Motor neuron (in vitro differentiated cells): Measurements from ENCODE around the gene WNK1. TPM values are rescaled to one million over a fixed set of nuclear protein-coding genes. Genes with fewer than 3 reads are reported as not detected.
"Not testable (repeated sequence)": the region's sequence is repeated elsewhere in the genome, so short reads cannot be mapped to it uniquely, and the experiment has no call there.

Experiments used
- ATAC-seq, 8 experiments: fragments of 200-7000 bp; cut with Tn5 transposase; replicated peaks in 6 of 8; 2 replicates each; pipeline ENCODE4 v1.8.0; 2021; ENCODE audit warnings: mild to moderate bottlenecking in 8 of 8, moderate library complexity in 8 of 8
- H3K27ac ChIP-seq, 2 donors: fragments of 250-450 bp; sonication (Bioruptor Pico); 2 replicates each; pipeline ENCODE4 v1.9.0; 2021; ENCODE audit warnings: antibody characterized with exemption in 2 of 2, mild to moderate bottlenecking in 2 of 2, moderate library complexity in 1 of 2
- H3K4me1 ChIP-seq, 2 donors: fragments of 250-450 bp; sonication (Bioruptor Pico); replicated peaks in 1 of 2; 2 replicates each; pipeline ENCODE4 v1.6.1; 2021; ENCODE audit warnings: antibody characterized with exemption in 2 of 2, mild to moderate bottlenecking in 2 of 2, moderate library complexity in 1 of 2
- H3K4me3 ChIP-seq, 5 donors: fragments of 250-450 bp; sonication (Bioruptor Pico); 2 replicates each; pipeline ENCODE4 v1.9.0; 2021; ENCODE audit warnings: antibody characterized with exemption in 5 of 5, mild to moderate bottlenecking in 5 of 5, moderate library complexity in 4 of 5
- WGBS, 10 experiments: fragments of 450-650 bp; shearing (Covaris generic); methylation state at CpG; one replicate each; pipeline ENCODE4 v1.0.0; 2022; 5-methylcytosine and 5-hydroxymethylcytosine counted together
- in situ Hi-C, 9 experiments: fragments of 400-800 bp; cut with MboI; loops; one replicate each; pipeline ENCODE4 v1.15.0; 2021; ENCODE audit warnings: low sequenced_read_pairs in 9 of 9, low pct_unique_long_range_greater_than_20kb in 2 of 9; ENCODE audit not compliant: unreplicated experiment in 9 of 9
- total RNA-seq, 8 experiments: library from RNA; unstranded; fragments of 300-600 nt; gene quantifications; 2 replicates each; pipeline versions ENCODE4 v1.2.3 to v1.2.4, GENCODE V29; 2022

The WNK1 gene
- total RNA-seq, 8 experiments from 2014 or later = 40.8 to 124 (median 69.9) TPM

DNA sequence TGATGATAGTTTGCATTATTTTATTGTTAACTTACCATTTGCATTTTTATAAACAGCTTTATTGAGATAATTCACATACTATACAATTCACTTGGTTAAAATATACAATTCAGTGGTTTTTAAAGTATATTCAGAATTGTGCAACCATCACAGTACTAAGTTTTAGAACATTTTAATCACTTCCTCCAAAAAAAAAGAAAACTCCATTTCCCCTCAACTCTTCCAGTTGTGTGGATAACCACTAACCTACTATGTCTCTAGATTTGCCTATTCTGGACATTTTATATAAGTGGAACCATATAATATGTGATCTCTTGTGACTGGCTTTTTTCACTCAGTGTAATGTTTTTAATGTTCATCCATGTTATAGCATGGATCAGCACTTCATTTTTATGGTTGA, 41.3 kb downstream of the WNK1 start:
- no peak for ATAC-seq
- H3K4me1 ChIP-seq = no peaks in the 10 kb centered on the region
- H3K4me3 ChIP-seq = no peak overlapping the region
- no peak overlapping the region for H3K27ac ChIP-seq
- in situ Hi-C loops = no loop called here

GRCh38 chr12:795305-795704, 42.9 kb downstream of the WNK1 start:
- H3K27ac ChIP-seq = no peak overlapping the region
- no peak overlapping the region for H3K4me3 ChIP-seq
- no peak for ATAC-seq
- WGBS, 10 experiments = 35 to 100% (median 86%) methylated on average over 1 to 4 of the region's 4 CpGs
- no peaks in the 10 kb centered on the region for H3K4me1 ChIP-seq
- in situ Hi-C loops = no loop called here

- in situ Hi-C loops = loop anchor here in 1 of 9 experiments (25.0 kb wide), 1 partner anchor 238 kb away; no protein-coding TSS in a partner anchor
- ATAC-seq = no peak
- H3K4me3 ChIP-seq = no peak overlapping the region
- no peak overlapping the region for H3K27ac ChIP-seq
- H3K4me1 ChIP-seq = no peaks in the 10 kb centered on the region
Measured at GRCh38 chr12:800401-800800, 48.0 kb downstream of the WNK1 start.

GRCh38 chr12:802242-803120, 50.1 kb downstream of the WNK1 start:
- peak in 2 of 8 experiments; percentile 36 to 44 for ATAC-seq
- no peak overlapping the region for H3K4me3 ChIP-seq
- in situ Hi-C loops = loop anchor here in 1 of 9 experiments (25.0 kb wide), 1 partner anchor 240 kb away; no protein-coding TSS in a partner anchor
- no peak overlapping the region for H3K27ac ChIP-seq
- H3K4me1 ChIP-seq = no peaks in the 10 kb centered on the region
- WGBS, 10 experiments = 26 to 100% (median 75%) methylated on average over 1 to 3 of the region's 3 CpGs; no CpG with 5 or more reads in 1 of the 10 experiments

GRCh38 chr12:805022-805632, 52.7 kb downstream of the WNK1 start:
- Histone ChIP-seq H3K4me3 (no peak overlapping the region), H3K27ac (no peak overlapping the region), H3K4me1 (no peaks in the 10 kb centered on the region)
- no peak for ATAC-seq
- 67 to 100% (median 90%) methylated on average over 1 to 3 of the region's 3 CpGs; no CpG with 5 or more reads in 1 of the 10 experiments for WGBS, 10 experiments
- in situ Hi-C loops = loop anchor here in 1 of 9 experiments (25.0 kb wide), 1 partner anchor 243 kb away; no protein-coding TSS in a partner anchor

- Histone ChIP-seq H3K27ac (no peak overlapping the region), H3K4me3 (no peak overlapping the region), H3K4me1 (peaks cover 0 to 7% of the 10 kb centered on the region in 2 donors)
- WGBS, 10 experiments = 71 to 100% (median 96%) methylated on average over 2 to 3 of the region's 3 CpGs; no CpG with 5 or more reads in 1 of the 10 experiments
- in situ Hi-C loops = loop anchor here in 1 of 9 experiments (25.0 kb wide), 1 partner anchor 244 kb away; no protein-coding TSS in a partner anchor
- no peak for ATAC-seq
Measured at GRCh38 chr12:806200-806791, 53.9 kb downstream of the WNK1 start.

- H3K4me3 ChIP-seq = no peak overlapping the region
- no peak for ATAC-seq
- no peak overlapping the region for H3K27ac ChIP-seq
- WGBS, 10 experiments = 14 to 100% (median 83%) methylated on average over 1 to 2 of the region's 2 CpGs; no CpG with 5 or more reads in 4 of the 10 experiments
- in situ Hi-C loops = loop anchor here in 1 of 9 experiments (25.0 kb wide), 1 partner anchor 245 kb away; no protein-coding TSS in a partner anchor
- H3K4me1 ChIP-seq = peaks cover 4 to 11% of the 10 kb centered on the region in 2 donors
Measured at GRCh38 chr12:807041-807735, 54.8 kb downstream of the WNK1 start.

GRCh38 chr12:810116-810515, 57.7 kb downstream of the WNK1 start:
- in situ Hi-C loops = loop anchor here in 1 of 9 experiments (25.0 kb wide), 1 partner anchor 248 kb away; no protein-coding TSS in a partner anchor
- no peak overlapping the region for H3K4me3 ChIP-seq
- H3K27ac ChIP-seq = no peak overlapping the region
- H3K4me1 ChIP-seq = peaks cover 6 to 14% of the 10 kb centered on the region in 2 donors
- ATAC-seq = no peak
- 62 to 100% (median 88%) methylated on average over 1 to 3 of the region's 4 CpGs; no CpG with 5 or more reads in 6 of the 10 experiments for WGBS, 10 experiments

GRCh38 chr12:810671-811415, 58.5 kb downstream of the WNK1 start:
- H3K4me3 ChIP-seq = no peak overlapping the region
- in situ Hi-C loops = loop anchor here in 1 of 9 experiments (25.0 kb wide), 1 partner anchor 249 kb away; no protein-coding TSS in a partner anchor
- peaks cover 6 to 14% of the 10 kb centered on the region in 2 donors for H3K4me1 ChIP-seq
- peak in 6 of 8 experiments; percentile 45 to 93 (median 74) for ATAC-seq
- 26 to 90% (median 73%) methylated on average over 1 to 5 of the region's 5 CpGs; no CpG with 5 or more reads in 1 of the 10 experiments for WGBS, 10 experiments
- no peak overlapping the region for H3K27ac ChIP-seq

GRCh38 chr12:812950-813349, 60.6 kb downstream of the WNK1 start:
- Histone ChIP-seq H3K27ac (no peak overlapping the region), H3K4me3 (no peak overlapping the region), H3K4me1 (peaks cover 6 to 14% of the 10 kb centered on the region in 2 donors)
- in situ Hi-C loops = loop anchor here in 1 of 9 experiments (25.0 kb wide), 1 partner anchor 251 kb away; no protein-coding TSS in a partner anchor
- ATAC-seq = no peak
- 90 to 100% (median 100%) methylated on average over 1 to 2 of the region's 2 CpGs; no CpG with 5 or more reads in 3 of the 10 experiments for WGBS, 10 experiments

- ATAC-seq = not testable (repeated sequence)
- in situ Hi-C loops = loop anchor here in 1 of 9 experiments (25.0 kb wide), 1 partner anchor 255 kb away; no protein-coding TSS in a partner anchor
Measured at GRCh38 chr12:817456-817855, 65.1 kb downstream of the WNK1 start.

More at GRCh38 chr12:817456-817855, 65.1 kb downstream of the WNK1 start:
- H3K4me3 ChIP-seq, H3K27ac ChIP-seq, H3K4me1 ChIP-seq: not testable (repeated sequence)
- 43 to 100% (median 90%) methylated on average over 2 to 8 of the region's 9 CpGs; no CpG with 5 or more reads in 1 of the 10 experiments for WGBS, 10 experiments
